GM23248 (cell line): ENCODE data around the gene ANKRD27. TPM values are rescaled to one million over a fixed set of nuclear protein-coding genes. Genes with fewer than 3 reads are reported as not detected.
"Not testable (repeated sequence)": the region's sequence is repeated elsewhere in the genome, so short reads cannot be mapped to it uniquely, and the experiment has no call there.

ENCODE experiments used
- DNase-seq: peaks from one replicate; pipeline ENCODE4 v3.0.0-alpha.2; 2015
- H2AFZ ChIP-seq: fragments of 200-600 bp; sonication (generic); 2 replicates; pipeline ENCODE4 v1.6.1; 2016; ENCODE audit warnings: antibody characterized with exemption
- H3F3A ChIP-seq: fragments of 200-600 bp; sonication (generic); 2 replicates; pipeline ENCODE4 v1.6.1; 2016; ENCODE audit warnings: mild to moderate bottlenecking, antibody characterized with exemption, mixed run types; ENCODE audit not compliant: insufficient read depth
- H3K27ac ChIP-seq: fragments of 200-600 bp; sonication (generic); 2 replicates; pipeline ENCODE4 v1.5.1; 2016; ENCODE audit warnings: mild to moderate bottlenecking
- H3K27me3 ChIP-seq: fragments of 200-600 bp; sonication (generic); replicated peaks from 2 replicates; pipeline ENCODE4 v1.6.1; 2016; ENCODE audit warnings: mild to moderate bottlenecking; ENCODE audit not compliant: insufficient read depth
- H3K36me3 ChIP-seq: fragments of 200-600 bp; sonication (generic); 2 replicates; pipeline ENCODE4 v1.6.1; 2016; ENCODE audit warnings: low read depth, mild to moderate bottlenecking
- H3K4me1 ChIP-seq: fragments of 200-600 bp; sonication (generic); 2 replicates; pipeline ENCODE4 v1.6.1; 2016; ENCODE audit warnings: mild to moderate bottlenecking; ENCODE audit not compliant: insufficient read depth
- H3K4me2 ChIP-seq: fragments of 200-600 bp; sonication (generic); one replicate; pipeline ENCODE4 v1.6.1; 2016; ENCODE audit warnings: mild to moderate bottlenecking; ENCODE audit not compliant: unreplicated experiment
- H3K4me3 ChIP-seq: fragments of 200-600 bp; sonication (generic); 2 replicates; pipeline ENCODE4 v1.5.1; 2016; ENCODE audit warnings: mild to moderate bottlenecking
- H3K79me2 ChIP-seq: fragments of 200-600 bp; sonication (generic); 2 replicates; pipeline ENCODE4 v1.6.1; 2016; ENCODE audit warnings: mild to moderate bottlenecking; ENCODE audit not compliant: insufficient read depth
- H3K9ac ChIP-seq: fragments of 200-600 bp; sonication (generic); 2 replicates; pipeline ENCODE4 v1.6.1; 2016; ENCODE audit warnings: mild to moderate bottlenecking
- H3K9me2 ChIP-seq: fragments of 200-600 bp; sonication (generic); 2 replicates; pipeline ENCODE4 v1.6.1; 2016; ENCODE audit warnings: mixed run types, mild to moderate bottlenecking, moderate library complexity; ENCODE audit not compliant: insufficient read depth
- H3K9me3 ChIP-seq: fragments of 200-600 bp; sonication (generic); one replicate; pipeline ENCODE4 v1.6.1; 2017; ENCODE audit warnings: low read depth
- H4K20me1 ChIP-seq: fragments of 200-600 bp; sonication (generic); 2 replicates; pipeline ENCODE4 v1.6.0; 2016; ENCODE audit not compliant: insufficient read depth
- EZH2 ChIP-seq: fragments of 200-600 bp; sonication (generic); IDR thresholded peaks from 2 replicates; pipeline ENCODE4 v1.6.1; 2018; ENCODE audit warnings: antibody characterized with exemption, mild to moderate bottlenecking; ENCODE audit not compliant: insufficient read depth, poor library complexity, severe bottlenecking
- EZH2phosphoT487 ChIP-seq: fragments of 200-600 bp; sonication (generic); IDR thresholded peaks from 2 replicates; pipeline ENCODE4 v1.6.1; 2018; ENCODE audit warnings: antibody characterized with exemption, moderate library complexity, mild to moderate bottlenecking, low read depth; ENCODE audit not compliant: insufficient read depth
- WGBS, 2 experiments: methylation state at CpG; one replicate each; pipeline ENCODE4 v1.1.6; 2015 to 2017; ENCODE audit warnings: low lambda C conversion rate in 2 of 2, low coverage in 1 of 2; ENCODE audit errors: missing lambda C conversion rate in 2 of 2; 5-methylcytosine and 5-hydroxymethylcytosine counted together
- in situ Hi-C: fragments of 300-500 bp; cut with MboI; formaldehyde crosslinking; loops from 2 replicates; pipeline ENCODE4 v1.15.0; 2020
- polyA plus RNA-seq: library from polyadenylated mRNA; unstranded; fragments of >200 nt; fragmentation: Nextera tagmentation; extraction: Ambion mirVana; gene quantifications from 2 replicates; pipeline ENCODE4 v1.2.1, GENCODE V29; 2016
- total RNA-seq: library from RNA; depleted of rRNA; stranded (reverse); fragments of >200 nt; shearing (Covaris generic); gene quantifications from 2 replicates; pipeline ENCODE4 v1.2.3, GENCODE V29; 2014

The ANKRD27 gene
- total and polyA plus RNA-seq, 2 experiments from 2014 or later = 17.9 to 27.5 TPM

DNA sequence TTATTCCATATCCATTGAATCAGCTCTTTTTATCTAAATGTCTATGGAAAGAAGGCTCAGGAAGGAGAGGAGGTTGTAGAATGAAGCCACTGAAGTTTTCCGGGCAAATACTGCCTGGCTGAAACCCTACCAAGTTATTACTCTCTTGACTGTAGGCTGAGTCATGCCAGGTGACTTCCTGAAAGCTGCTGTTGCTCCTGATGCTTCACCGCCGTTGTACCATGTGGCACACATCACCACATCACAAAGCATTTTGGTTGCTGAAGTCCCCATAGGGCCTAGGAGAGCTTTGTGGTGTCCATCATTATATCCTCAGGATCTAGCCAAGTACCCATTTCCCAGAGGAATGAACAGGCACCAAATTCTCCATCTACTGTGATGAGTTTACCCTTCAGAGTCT is 33.5 kb upstream of the ANKRD27 start:
- Histone ChIP-seq H3K27ac (no peak overlapping the region), H3K4me3 (no peak overlapping the region), H3K4me1 (no peaks in the 10 kb centered on the region), H3K36me3 (peaks cover 26% of the 10 kb centered on the region), H3K79me2 (peaks cover 68% of the 10 kb centered on the region), H2AFZ (no peak overlapping the region), H3K9me3 (no peaks in the 10 kb centered on the region), H3K4me2 (no peak overlapping the region), H3K27me3 (no peaks in the 10 kb centered on the region), H4K20me1 (no peaks in the 10 kb centered on the region), H3K9ac (no peak overlapping the region), H3K9me2 (no peaks in the 10 kb centered on the region), H3F3A (no peaks in the 10 kb centered on the region)
- DNase-seq = no peak
- TF ChIP-seq EZH2phosphoT487 (no peak), EZH2 (no peak)
- in situ Hi-C loops = no loop called here
- 100% methylated on average over 3 of the region's 3 CpGs for WGBS, 2 experiments

DNA sequence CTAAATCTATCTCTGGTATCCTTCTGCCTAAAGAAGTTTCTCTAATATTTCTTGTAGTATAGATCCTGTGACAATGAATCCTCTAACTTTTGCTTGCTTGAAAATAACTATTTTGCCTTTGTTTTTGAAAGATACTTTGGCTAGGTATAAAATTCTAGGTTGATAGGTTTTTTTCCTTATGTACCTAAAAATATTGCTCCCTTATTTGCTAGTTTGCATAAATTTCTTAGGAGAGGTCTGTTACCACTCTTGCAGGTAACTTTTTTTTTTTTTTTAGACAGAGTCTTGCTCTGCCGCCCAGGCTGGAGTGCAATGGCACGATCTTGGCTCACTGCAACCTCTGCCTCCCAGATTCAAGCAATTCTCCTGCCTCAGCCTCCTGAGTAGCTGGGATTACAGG is 29.0 kb upstream of the ANKRD27 start:
- WGBS, 2 experiments = 94 to 100% methylated on average over 2 of the region's 2 CpGs
- Histone ChIP-seq H3K36me3 (peaks cover 23% of the 10 kb centered on the region), H3K79me2 (peaks cover 96% of the 10 kb centered on the region)
- H3K4me3 ChIP-seq, H3K27me3 ChIP-seq, H3K9me2 ChIP-seq, in situ Hi-C loops, H3K27ac ChIP-seq, H3K9ac ChIP-seq, DNase-seq, H2AFZ ChIP-seq, H3K9me3 ChIP-seq, H3F3A ChIP-seq, H4K20me1 ChIP-seq, H3K4me2 ChIP-seq, H3K4me1 ChIP-seq: not testable (repeated sequence)

DNA sequence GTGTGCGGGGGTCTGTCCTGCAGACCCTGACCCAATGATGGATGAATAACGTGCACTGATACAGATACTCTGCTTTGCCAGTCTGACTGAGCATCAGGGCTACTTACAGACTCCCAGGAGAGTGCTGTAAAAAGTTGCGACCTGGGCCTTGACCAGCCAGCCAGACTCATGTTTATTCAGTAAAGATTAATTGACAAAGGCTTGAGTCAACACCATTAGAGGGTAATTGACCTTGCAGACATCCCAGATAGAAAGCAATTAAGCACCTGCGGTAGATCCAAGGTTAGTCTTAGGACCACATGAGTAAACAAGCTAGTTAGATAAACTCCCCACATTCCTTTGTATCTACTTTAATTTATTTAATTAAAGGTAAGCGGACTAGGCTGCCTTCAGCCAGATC is 27.0 kb upstream of the ANKRD27 start:
- Histone ChIP-seq H3K9me2 (no peaks in the 10 kb centered on the region), H3F3A (no peaks in the 10 kb centered on the region), H3K27ac (no peak overlapping the region), H3K9me3 (no peaks in the 10 kb centered on the region), H2AFZ (no peak overlapping the region), H3K4me2 (no peak overlapping the region), H3K4me1 (no peaks in the 10 kb centered on the region), H3K27me3 (no peaks in the 10 kb centered on the region), H3K9ac (no peak overlapping the region), H4K20me1 (no peaks in the 10 kb centered on the region; the same call in 1 of the 2 replicates), H3K36me3 (peaks cover 23% of the 10 kb centered on the region), H3K4me3 (no peak overlapping the region), H3K79me2 (peaks cover 100% of the 10 kb centered on the region)
- in situ Hi-C loops = no loop called here
- DNase-seq = no peak
- WGBS, 2 experiments = 96 to 99% methylated on average over 5 of the region's 5 CpGs
- TF ChIP-seq EZH2 (no peak), EZH2phosphoT487 (no peak)

DNA sequence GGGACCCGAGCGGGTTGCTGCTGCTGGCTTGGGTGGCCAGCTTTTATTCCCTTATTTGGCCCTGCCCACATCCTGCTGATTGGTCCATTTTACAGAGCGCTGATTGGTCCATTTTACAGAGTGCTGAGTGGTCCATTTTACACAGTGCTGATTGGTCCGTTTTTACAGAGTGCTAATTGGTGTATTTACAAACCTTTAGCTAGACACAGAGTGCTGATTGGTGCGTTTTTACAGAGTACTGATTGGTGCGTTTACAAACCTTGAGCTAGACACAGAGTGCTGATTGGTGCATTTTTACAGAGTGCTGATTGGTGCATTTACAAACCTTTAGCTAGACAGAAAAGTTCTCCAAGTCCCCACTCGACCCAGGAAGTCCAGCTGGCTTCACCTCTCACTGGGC is 25.1 kb upstream of the ANKRD27 start:
- H3F3A ChIP-seq, DNase-seq, H3K4me1 ChIP-seq, H2AFZ ChIP-seq, H3K9me2 ChIP-seq, H3K27ac ChIP-seq, H3K27me3 ChIP-seq, H3K4me2 ChIP-seq, H3K4me3 ChIP-seq, H3K9me3 ChIP-seq, in situ Hi-C loops, H3K9ac ChIP-seq, H4K20me1 ChIP-seq: not testable (repeated sequence)
- peaks cover 18% of the 10 kb centered on the region for H3K36me3 ChIP-seq
- H3K79me2 ChIP-seq = peaks cover 100% of the 10 kb centered on the region
- 90 to 98% methylated on average over 7 of the region's 7 CpGs for WGBS, 2 experiments

DNA sequence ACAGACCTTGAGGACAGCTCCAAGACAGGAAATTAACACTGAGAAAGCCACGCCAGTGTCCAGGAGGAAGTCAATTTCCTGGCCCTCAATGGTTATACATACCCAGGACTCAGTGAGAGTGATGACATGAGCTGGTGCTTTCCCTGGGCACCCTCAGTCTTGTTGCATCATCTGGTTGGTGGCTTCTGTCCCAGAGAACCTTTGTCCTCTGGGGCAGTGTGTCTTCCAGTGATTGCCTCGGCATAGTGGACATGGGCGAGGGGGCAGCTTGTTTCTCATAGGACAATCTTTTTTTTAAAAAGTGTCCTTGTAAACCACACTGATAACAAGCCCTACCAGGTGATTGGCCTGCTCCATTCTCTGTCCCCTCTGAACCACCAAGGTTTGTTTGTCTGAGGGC is 21.8 kb upstream of the ANKRD27 start:
- in situ Hi-C loops, H3K36me3 ChIP-seq, H2AFZ ChIP-seq, H3K4me3 ChIP-seq, H3K9ac ChIP-seq, H3K27ac ChIP-seq, H3K9me2 ChIP-seq, H3K4me2 ChIP-seq, DNase-seq, H3K27me3 ChIP-seq, H3F3A ChIP-seq, H3K9me3 ChIP-seq: not testable (repeated sequence)
- Histone ChIP-seq H3K79me2 (peaks cover 96% of the 10 kb centered on the region), H3K4me1 (peaks cover 16% of the 10 kb centered on the region), H4K20me1 (peaks cover 10% of the 10 kb centered on the region; the same call in 1 of the 2 replicates)
- 84 to 88% methylated on average over 3 of the region's 3 CpGs for WGBS, 2 experiments

DNA sequence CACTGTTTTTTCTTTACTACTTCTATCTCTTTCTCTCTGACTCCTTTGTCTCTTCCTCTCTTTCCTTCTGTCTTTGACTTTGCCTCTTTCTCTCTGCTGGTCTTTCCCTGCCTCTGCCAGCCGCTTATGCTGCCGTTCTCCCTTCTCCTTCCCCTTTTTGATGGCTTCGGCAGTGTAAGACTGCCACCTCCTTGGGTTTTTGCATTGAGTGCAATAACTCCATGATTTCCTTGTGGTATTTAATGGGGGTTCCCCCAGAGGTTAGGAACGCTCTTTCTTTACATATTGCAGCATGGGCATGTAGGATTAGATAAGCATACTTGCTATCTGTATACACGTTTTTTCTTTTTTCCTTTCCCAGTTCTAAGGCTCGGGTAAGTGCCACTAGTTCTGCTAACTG is 20.5 kb upstream of the ANKRD27 start:
- in situ Hi-C loops, H3K27me3 ChIP-seq, H3K9me2 ChIP-seq, H3K4me3 ChIP-seq, H3K4me2 ChIP-seq, H2AFZ ChIP-seq, DNase-seq, H3K36me3 ChIP-seq, H3K9me3 ChIP-seq, H3F3A ChIP-seq, H3K27ac ChIP-seq, H3K9ac ChIP-seq: not testable (repeated sequence)
- peaks cover 91% of the 10 kb centered on the region for H3K79me2 ChIP-seq
- WGBS, 2 experiments = 89 to 91% methylated on average over 6 of the region's 6 CpGs
- peaks cover 10% of the 10 kb centered on the region; the same call in 1 of the 2 replicates for H4K20me1 ChIP-seq
- H3K4me1 ChIP-seq = peaks cover 25% of the 10 kb centered on the region

DNA sequence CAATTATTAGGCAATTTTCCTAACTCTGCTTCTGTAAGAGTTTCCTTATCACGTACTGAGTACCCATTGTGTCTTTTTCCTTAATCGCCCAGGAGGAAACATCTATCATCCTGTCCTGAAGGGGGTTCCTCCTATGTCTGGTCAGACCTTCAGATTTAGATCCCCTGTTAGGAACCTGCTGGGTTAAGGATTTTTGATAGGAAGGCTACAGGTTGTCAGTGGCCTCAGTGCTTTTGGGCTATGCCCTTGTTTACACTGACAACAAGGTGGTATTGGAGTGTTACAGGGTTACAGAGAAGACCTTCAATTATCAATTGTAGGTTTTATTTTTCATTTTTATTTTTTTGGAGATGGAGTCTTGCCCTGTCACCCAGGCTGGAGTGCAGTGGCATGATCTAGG is 19.9 kb upstream of the ANKRD27 start:
- H3K27ac ChIP-seq, in situ Hi-C loops, H3K36me3 ChIP-seq, H3K9me3 ChIP-seq, H3K9me2 ChIP-seq, DNase-seq, H2AFZ ChIP-seq, H3K27me3 ChIP-seq: not testable (repeated sequence)
- H3K4me3 ChIP-seq = peak overlapping the region; percentile 80
- H4K20me1 ChIP-seq = peaks cover 10% of the 10 kb centered on the region; the same call in 1 of the 2 replicates
- peaks cover 29% of the 10 kb centered on the region for H3K4me1 ChIP-seq
- peak overlapping the region; percentile 23; the same call in 1 of the 2 replicates for H3K9ac ChIP-seq
- H3K79me2 ChIP-seq = peaks cover 84% of the 10 kb centered on the region
- H3K4me2 ChIP-seq = peak overlapping the region; percentile 51
- H3F3A ChIP-seq = peaks cover 13% of the 10 kb centered on the region
- 38 to 51% methylated on average over 2 of the region's 2 CpGs for WGBS, 2 experiments
